A549 (cell line): Measurements from ENCODE around the gene ULBP3.

Experiments
- CTCF ChIP-seq: fragments of >200 bp; sonication (Bioruptor Twin); formaldehyde crosslinking; IDR thresholded peaks from 3 replicates; pipeline ENCODE4 v1.5.1; 2016
- EP300 ChIP-seq, 2 experiments: fragments of >200 bp; sonication (Bioruptor Twin); formaldehyde crosslinking; IDR thresholded peaks; 2 replicates in 1 of 2; 3 replicates in 1 of 2; pipeline ENCODE4 v1.6.1; 2016 to 2017
- HDAC2 ChIP-seq: fragments of 200-600 bp; sonication (generic); IDR thresholded peaks from 2 replicates; pipeline ENCODE4 v1.6.1; 2016
- JUN ChIP-seq, 2 experiments: fragments of >200 bp; sonication (Bioruptor Twin); formaldehyde crosslinking; IDR thresholded peaks; 2 replicates in 1 of 2; 3 replicates in 1 of 2; pipeline ENCODE4 v1.6.1; 2016 to 2017
- MAX ChIP-seq: IDR thresholded peaks from 2 replicates; pipeline ENCODE4 v1.6.1; 2012
- POLR2A ChIP-seq: IDR thresholded peaks from 2 replicates; pipeline ENCODE4 v1.6.1; 2012; ENCODE audit warnings: mild to moderate bottlenecking, low read length
- TF ChIP-seq, protein P1 (sequence below): fragments of 150-350 bp; IDR thresholded peaks from 2 replicates; pipeline ENCODE4 v1.6.1; 2014; ENCODE audit warnings: low read depth, mild to moderate bottlenecking, low read length

- TF ChIP-seq POLR2A (no peak), CTCF (no peak), HDAC2 (no peak), EP300 (IDR thresholded peaks at IDR 0.05) (no peak), JUN (IDR thresholded peaks at IDR 0.05) (no peak), MAX (no peak)
- TF ChIP-seq, protein P1, sequence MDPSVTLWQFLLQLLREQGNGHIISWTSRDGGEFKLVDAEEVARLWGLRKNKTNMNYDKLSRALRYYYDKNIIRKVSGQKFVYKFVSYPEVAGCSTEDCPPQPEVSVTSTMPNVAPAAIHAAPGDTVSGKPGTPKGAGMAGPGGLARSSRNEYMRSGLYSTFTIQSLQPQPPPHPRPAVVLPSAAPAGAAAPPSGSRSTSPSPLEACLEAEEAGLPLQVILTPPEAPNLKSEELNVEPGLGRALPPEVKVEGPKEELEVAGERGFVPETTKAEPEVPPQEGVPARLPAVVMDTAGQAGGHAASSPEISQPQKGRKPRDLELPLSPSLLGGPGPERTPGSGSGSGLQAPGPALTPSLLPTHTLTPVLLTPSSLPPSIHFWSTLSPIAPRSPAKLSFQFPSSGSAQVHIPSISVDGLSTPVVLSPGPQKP, result no peak
Observed at GRCh38 chr6:150112233-150112632, 43.3 kb upstream of the ULBP3 start.
